Loucy (cell line): ENCODE results near the gene ALG8.

ENCODE experiments used
- CTCF ChIP-seq: fragments of 200-600 bp; sonication (generic); conservative IDR thresholded peaks from 2 replicates; pipeline ENCODE4 v1.5.1; 2014; ENCODE audit warnings: mild to moderate bottlenecking, antibody characterized with exemption, low read length
- EZH2phosphoT487 ChIP-seq: fragments of 200-600 bp; IDR thresholded peaks from 2 replicates; pipeline ENCODE4 v1.6.1; 2018; ENCODE audit warnings: antibody characterized with exemption, mild to moderate bottlenecking, moderate library complexity, borderline replicate concordance

GRCh38 chr11:78066471-78066870 lies 73.0 kb downstream of the ALG8 start:
- no peak for TF ChIP-seq CTCF
- TF ChIP-seq EZH2phosphoT487, result no peak
